Astrocyte (in vitro differentiated cells and primary cell): ENCODE results near the gene TMEM232.

ENCODE experiments used
- EZH2 ChIP-seq: IDR thresholded peaks from 2 replicates; pipeline ENCODE4 v1.6.1; 2012; ENCODE audit warnings: mild to moderate bottlenecking, low read length, inconsistent platforms; ENCODE audit not compliant: insufficient read depth
- TF ChIP-seq, protein P1 (sequence below): IDR thresholded peaks from 2 replicates; pipeline ENCODE4 v1.5.1; 2011; ENCODE audit warnings: low read depth, mild to moderate bottlenecking, inconsistent platforms, low read length, moderate library complexity; ENCODE audit not compliant: insufficient read depth

DNA sequence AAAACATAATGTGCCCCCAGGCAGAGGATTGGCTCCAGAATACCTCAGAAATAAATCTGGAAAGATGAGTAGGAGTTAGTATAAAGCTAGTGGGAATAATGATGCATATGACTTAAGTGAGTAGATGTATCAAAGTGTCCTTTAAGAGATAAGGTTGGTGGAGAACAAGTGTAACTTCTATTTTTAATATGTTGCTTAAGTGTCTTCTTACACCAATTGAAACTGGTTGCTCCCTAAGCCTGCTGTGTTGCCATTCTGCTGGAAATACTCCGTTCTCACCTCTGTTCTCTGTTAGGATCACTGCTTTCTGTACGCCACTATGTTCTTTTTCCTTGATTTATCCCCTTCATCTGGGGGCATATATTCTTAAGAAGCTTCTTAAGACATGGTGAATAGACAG, 286.4 kb downstream of the TMEM232 start:
- TF ChIP-seq EZH2: no peak
- TF ChIP-seq, protein P1, sequence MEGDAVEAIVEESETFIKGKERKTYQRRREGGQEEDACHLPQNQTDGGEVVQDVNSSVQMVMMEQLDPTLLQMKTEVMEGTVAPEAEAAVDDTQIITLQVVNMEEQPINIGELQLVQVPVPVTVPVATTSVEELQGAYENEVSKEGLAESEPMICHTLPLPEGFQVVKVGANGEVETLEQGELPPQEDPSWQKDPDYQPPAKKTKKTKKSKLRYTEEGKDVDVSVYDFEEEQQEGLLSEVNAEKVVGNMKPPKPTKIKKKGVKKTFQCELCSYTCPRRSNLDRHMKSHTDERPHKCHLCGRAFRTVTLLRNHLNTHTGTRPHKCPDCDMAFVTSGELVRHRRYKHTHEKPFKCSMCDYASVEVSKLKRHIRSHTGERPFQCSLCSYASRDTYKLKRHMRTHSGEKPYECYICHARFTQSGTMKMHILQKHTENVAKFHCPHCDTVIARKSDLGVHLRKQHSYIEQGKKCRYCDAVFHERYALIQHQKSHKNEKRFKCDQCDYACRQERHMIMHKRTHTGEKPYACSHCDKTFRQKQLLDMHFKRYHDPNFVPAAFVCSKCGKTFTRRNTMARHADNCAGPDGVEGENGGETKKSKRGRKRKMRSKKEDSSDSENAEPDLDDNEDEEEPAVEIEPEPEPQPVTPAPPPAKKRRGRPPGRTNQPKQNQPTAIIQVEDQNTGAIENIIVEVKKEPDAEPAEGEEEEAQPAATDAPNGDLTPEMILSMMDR: no peak
